Activated T-cell treated with anti-CD3 and anti-CD28 coated beads for 48 hours (primary cell): ENCODE data around the gene PPIL6.
"Not testable (repeated sequence)": the region's sequence is repeated elsewhere in the genome, so short reads cannot be mapped to it uniquely, and the experiment has no call there.

ENCODE experiments used
- DNase-seq: peaks from one replicate; pipeline ENCODE4 v3.0.0-alpha.2; 2020; ENCODE audit warnings: low read depth

PPIL6 gene

DNA sequence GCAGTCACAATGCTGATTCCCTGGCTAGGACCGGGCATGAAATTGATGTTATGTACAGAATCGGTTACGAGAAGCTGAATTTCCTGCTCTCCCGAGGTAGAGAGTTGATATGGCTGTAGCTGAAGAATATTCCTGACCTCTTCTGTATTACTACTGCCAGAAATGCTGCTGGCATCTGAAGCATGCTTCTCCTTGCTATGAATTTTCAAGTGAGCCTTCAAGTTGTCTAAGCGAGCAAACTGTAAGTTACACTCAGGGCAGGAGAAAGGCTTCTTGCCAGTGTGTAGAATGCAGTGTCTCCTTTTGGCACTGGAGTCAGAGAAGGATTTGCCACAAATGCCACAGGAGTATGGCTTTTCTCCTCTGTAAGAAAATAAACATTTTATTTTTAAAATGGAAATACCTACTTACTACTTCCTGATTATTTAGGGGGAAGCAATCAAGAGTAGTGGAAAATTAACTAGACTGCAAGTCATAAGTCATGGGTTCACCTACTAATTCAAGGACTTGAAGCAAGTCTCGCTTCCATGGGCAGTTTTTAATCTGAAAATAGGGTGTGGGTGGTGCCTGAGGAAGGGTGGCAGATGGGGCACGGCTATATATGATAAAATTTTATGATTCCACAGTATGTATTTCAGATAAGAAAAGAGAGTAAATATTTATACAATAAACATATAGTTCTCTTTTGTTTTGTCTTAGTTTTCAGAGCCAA is 25.9 kb upstream of the PPIL6 start:
- DNase-seq: no peak

DNA sequence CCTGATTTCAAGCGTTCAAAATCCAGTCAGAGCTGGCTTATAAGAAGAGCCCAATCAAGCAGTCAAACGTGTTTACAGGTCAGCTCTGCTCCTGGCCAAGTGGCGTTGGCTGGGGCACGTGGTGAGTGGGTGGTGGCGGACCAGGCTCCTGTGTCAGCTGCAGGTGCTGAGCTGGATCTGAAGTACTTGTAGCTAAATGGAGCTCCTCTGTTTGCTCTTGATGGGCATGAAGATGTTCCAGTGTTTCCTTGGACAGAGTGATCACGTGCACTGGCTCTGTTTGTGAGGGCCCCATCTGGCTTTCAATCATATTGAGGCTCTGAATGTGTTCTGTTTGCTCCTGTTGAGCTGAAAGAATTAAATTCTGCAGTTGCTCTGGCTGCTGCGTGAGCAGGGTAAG is 25.3 kb upstream of the PPIL6 start:
- DNase-seq: no peak

- no peak for DNase-seq
These were observed 21.5 kb upstream of the PPIL6 start for GRCh38 chr6:109461733-109462526.

GRCh38 chr6:109461205-109461604 is 20.8 kb upstream of the PPIL6 start:
- DNase-seq: not testable (repeated sequence)

DNA sequence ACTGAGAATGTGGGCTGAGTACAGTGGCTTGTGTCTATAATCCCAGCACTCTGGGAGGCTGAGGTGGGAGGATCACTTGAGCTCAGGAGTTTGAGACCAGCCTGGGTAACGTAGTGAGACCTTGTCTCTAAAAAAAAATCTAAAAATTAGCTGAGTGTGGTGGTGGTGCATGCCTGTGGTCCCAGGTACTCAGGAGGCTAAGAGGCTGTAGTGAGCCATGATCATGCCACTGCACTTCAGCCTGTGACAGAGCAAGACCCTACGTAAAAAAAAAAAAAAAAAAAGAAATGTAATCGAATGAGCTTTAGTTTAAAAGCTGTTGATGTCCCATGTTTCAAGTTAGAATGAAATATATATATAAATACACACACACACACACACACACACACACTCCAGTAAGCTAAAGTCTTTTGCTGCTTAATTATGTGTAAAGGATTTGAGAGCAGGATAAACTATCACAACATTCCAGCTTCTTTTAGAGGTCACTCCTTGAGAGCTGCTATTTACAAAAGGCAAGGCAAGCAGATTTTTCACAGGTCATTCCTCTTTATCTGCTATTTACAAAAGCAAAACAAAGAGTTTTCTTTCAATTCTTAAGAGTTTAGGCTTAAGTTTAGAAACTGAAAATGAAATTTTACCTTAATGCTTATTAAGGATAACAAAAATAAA is 19.9 kb upstream of the PPIL6 start:
- no peak for DNase-seq

DNA sequence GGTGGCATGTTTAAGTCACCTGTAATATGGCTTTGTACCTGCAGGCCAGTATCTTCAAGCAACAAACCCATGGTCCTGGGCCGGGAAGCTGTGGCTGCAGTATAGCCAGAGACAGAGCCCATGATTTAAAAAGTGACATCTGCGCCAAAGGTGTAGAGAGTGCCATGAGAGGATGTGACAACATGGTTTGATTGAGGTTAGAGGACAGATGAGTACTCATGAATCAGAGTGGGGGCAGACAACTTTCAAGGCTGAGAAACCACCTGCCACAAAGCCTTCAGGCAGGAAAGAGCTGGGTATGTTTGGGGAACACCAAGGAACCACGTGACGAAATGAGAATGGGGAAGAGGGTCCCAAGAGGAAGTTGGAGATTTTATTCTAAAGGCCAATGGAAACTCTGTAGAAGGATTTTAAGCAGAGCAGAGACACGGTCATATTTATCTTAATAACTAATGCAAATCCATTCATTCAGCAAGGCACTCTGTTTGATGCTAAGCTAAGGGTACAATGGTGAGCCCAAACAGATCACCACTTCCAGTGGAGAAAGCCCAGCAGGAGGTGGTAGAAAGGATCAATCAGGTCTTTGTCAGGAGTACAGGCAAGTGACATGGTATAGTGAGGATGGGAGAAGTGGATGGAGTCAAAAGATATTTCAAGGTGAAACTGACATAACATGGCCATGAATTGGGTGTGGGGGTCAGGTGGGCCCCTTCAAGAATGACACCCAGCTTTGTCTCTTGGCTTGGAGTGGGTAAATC is 18.5 kb upstream of the PPIL6 start:
- DNase-seq: no peak

DNA sequence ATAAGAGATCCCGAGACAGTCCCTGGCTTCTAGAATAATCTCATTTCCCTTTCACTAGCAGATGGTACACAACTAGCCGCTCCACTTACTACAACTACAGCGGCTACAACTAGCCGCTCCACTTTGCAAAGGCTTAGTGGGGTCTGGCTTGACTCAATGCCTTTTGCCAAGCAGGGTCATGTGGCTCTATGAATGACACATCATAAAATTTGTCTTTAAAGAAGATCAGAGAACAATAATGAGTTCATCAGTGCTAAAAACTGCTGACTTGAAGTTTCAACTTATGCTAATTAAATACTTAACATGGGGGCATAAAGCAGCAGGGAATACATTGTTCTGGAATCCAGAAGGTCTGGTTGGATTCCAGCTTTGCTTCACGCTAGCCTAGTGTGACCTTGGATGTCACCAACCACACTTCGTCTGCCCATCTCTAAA is 17.2 kb upstream of the PPIL6 start:
- DNase-seq: no peak

DNA sequence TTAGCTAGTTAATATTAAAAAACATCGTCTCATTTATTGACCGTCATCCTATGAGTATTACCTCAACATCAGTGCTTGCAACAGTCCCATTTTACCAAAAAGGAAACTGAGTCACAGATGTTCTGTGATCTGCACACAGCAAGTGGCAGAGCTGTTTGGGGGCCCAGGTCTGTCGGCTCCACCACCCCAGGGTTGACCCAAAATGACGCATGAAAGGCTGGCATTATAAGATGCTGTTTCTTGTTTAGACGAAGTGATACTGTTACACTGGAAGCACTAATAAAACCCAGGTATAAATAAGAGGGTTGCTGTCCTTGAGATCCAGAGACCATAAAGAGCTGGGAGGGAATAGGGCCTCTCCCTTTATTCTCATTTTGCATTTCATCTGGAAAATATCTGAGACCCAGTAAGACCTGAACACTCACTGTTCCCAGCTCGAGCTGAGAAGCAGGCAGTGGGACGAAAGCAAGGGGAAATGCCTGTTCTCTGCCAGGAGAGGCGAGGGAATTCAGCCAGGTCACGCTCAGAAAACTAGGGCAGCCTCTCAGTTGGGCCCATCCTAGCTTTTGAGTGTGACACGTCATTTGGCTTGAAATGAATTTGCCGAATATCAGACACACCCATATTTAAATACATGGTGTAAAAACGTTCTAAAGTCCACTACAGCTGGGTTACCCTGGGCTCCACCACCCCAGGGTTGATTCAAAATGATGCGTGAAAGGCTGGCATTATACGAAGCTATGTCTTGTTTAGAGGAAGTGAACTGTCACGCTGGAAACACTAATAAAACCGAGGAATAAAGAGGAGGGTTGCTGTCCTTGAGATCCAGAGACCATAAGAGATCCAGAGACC is 16.5 kb upstream of the PPIL6 start:
- DNase-seq: no peak

GRCh38 chr6:109456111-109456583 is 15.7 kb upstream of the PPIL6 start:
- DNase-seq: no peak

- DNase-seq: peak; percentile 53
These were observed 15.1 kb upstream of the PPIL6 start, which contains the start of gene MICAL1 for GRCh38 chr6:109455437-109456110. Gene MICAL1, minus strand, starts transcription at chr6:109455772. Its CDS starts 1,576 bp downstream, at chr6:109454196.

DNA sequence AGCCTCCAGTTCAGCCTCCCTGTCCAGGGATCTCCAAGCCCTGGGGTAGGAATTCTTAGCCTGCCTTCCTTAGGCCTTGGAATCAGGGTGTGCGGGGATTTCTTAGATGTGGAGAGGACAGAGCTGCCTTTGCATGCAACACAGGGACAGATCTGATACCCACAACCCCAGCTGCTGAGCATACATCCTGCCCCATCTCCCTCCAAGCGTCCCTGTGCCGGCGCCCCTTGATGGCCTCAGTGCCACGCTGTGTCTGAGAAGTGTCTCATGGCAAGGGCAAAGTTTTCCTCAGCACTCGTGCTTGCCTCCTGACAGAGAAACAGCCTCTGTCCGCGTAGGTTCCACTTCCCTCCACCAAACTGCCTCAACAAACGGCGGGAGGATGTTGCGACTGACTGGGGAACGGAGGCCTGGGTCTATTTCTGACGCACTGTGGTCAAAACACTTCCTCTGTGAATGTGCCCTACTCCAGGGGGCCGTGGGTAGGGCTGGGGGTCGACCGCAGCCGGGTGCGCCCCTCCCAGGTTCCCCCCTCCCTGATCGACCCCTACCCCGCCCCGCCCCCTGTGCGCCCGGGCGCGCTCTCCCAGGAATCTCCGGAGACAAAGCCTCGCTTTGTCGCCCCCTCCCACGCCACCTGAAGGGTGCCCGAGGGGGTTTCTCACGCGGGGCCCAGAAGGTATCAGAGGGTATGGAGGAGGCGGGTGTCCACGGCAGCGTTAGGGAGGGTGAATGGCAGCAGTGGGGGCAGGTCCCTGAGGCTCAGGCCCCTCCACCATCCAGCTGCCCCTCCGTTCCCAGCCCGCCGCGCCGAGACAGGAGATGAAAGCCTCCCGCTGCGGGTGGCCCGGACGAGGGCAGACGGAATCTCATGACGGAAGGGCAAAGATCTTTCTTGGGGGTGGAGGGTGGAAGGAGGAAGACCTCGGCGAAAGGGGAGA is 14.3 kb upstream of the PPIL6 start:
- peak; percentile 49 for DNase-seq

- no peak for DNase-seq
These were observed 13.4 kb upstream of the PPIL6 start for GRCh38 chr6:109453594-109454495.

- DNase-seq: no peak
These were observed 12.7 kb upstream of the PPIL6 start for GRCh38 chr6:109453156-109453555.

GRCh38 chr6:109452181-109452580 is 11.8 kb upstream of the PPIL6 start:
- no peak for DNase-seq

DNA sequence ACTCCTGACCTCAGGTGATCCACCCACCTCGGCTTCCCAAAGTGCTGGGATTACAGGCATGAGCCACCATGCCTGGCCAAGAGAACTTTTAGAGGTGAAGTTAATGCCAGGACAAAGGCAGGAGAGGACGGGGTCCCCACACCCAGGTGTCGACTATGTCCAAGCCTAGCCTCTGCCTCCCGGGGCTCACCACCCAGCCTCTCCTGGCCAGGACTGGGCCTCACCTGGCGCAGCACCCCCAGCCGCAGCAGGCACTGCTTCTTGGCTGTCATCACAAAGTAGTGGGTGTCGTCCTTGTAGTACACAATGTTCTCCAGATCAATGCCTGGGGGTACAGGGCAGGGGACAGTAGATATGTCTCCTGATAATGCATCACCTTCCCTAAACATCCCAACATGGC is 10.9 kb upstream of the PPIL6 start:
- no peak for DNase-seq

- DNase-seq: no peak
These were observed 10.4 kb upstream of the PPIL6 start for GRCh38 chr6:109450801-109451200.

DNA sequence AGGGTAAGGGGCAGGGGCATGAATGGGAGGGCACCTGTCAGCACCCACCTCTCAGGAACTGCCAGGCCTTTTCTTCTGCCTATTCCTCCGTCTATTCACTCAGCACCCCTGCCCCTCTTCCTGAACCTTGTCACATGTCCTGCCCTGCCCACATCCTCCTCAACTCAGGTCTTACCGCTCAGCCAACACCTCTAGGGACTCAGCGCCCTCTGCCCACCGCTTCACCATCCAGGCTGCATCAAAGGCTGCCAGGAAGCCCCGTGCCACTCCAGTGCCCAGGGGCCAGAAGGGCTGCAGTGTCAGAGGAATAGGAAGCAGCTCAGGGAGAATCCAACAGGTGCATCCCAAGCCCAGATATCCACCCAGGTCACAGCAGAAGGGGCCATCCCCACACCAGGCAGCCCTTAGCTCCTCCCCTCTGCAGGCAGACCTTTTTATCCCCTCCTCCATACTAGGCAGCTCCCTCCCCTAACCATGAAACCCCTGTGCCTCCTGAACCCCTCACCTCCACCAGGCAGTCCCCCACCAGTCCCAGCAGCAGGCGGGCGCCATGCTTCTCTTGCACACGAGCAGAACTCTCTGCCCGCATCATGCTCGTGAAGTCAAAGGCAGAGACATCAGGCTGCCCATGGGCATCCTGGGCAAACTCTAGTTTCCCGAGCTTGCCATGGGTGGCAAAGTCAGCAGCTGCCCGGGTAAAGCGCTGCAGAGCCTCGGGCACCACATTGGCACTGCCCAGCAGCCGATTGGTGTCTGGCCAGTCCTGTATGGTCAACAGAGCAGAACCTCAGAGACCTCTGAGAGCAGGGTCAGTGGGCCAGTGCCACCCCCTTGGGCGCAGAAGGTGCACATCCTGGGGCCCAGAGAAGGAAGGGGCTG is 9.6 kb upstream of the PPIL6 start:
- DNase-seq: no peak
